Measurements from ENCODE around the gene CCDC40.

The CCDC40 gene

DNA sequence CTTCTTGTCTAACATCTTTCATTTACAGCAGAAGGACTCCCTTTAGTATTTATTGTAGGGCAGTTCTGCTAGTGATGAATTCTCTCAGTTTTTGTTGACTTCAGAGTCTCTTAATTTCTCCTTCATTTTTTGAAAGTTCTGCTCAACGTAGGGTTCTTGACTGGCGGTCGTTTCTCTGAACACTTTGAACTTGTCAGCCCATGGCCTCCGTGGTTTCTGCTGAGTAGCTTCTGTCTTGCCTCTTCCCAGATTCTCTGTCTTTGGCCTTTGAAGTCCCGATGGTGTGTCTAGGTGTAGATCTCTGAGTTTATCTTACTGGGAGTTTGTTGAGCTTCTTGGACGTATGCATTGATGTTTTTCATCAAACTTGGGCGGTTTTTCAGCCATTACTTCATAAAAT lies 78.3 kb downstream of the CCDC40 start:
- no peak for DNase-seq (ENCODE audit: low read depth in 3 of 3)

DNA sequence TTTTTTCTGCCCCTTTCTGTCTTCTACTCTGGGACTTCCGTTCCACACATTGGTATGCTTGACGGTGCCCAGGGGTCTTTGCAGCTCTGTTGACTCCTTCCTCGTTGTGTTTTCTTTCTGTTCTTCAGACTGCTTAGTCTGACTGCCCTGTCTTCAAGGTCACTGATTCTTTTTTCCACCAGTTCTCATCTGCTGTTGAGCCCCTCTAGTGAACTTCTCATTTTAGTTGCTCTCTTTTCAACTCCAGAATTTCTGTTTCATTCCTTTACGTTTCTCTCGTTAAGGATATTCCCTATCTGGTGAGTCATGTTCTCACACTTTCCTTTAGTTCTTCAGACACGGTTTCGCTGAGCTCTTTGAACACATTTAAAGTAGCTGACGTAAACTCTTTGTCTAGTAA lies 78.7 kb downstream of the CCDC40 start:
- no peak for DNase-seq (ENCODE audit: low read depth in 3 of 3)

DNA sequence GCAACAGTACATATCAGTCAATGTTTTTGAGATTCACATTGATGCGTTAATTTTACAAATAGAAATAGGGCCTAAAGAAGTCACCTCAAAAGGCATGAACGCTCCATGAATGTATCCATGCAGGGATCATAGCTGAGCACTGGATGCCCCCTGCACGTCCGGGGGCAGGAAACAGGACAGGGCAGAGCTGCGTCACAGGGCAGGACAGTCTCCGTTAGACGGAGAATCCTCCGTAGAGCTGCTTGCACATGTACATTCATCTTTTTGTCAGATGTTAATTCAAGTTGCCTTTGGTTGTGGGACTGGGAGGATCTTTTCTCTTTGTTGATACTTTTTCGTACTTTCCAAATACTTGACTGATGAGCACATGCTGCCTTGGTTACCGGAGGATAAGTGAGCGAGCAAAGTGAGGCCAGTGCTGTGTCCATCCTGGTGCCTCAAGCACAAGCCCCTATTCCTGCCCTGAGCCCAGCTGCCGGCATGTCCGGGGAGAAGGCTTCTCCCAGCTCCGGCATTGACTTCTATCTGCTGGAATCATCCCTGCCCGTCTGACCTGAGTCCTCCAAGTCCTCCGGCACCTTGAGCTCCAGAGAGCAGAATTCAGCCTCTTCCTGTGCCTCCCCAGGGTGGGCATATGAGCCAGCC lies 80.0 kb downstream of the CCDC40 start:
- no peak for DNase-seq (ENCODE audit: low read depth in 3 of 3)

DNA sequence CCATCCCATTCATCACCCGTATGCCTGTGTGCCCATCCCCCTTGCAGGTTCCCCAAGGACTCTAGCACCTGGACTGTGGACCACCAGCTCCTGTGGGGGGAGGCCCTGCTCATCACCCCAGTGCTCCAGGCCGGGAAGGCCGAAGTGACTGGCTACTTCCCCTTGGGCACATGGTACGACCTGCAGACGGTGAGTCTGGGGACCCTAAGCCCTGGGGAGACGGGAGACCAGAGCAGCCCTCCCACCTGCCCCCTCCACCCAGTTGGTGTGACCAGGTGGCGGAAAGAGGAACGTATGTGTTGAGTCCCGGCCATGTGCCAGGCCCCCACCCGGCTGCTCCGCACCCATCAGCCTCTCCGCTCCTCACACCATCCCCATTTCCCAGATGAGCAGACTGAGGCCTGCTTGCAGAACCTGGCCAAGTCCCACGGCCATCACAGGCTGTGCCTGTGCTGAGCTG lies 80.5 kb downstream of the CCDC40 start:
- no peak for DNase-seq (ENCODE audit: low read depth in 3 of 3)

DNA sequence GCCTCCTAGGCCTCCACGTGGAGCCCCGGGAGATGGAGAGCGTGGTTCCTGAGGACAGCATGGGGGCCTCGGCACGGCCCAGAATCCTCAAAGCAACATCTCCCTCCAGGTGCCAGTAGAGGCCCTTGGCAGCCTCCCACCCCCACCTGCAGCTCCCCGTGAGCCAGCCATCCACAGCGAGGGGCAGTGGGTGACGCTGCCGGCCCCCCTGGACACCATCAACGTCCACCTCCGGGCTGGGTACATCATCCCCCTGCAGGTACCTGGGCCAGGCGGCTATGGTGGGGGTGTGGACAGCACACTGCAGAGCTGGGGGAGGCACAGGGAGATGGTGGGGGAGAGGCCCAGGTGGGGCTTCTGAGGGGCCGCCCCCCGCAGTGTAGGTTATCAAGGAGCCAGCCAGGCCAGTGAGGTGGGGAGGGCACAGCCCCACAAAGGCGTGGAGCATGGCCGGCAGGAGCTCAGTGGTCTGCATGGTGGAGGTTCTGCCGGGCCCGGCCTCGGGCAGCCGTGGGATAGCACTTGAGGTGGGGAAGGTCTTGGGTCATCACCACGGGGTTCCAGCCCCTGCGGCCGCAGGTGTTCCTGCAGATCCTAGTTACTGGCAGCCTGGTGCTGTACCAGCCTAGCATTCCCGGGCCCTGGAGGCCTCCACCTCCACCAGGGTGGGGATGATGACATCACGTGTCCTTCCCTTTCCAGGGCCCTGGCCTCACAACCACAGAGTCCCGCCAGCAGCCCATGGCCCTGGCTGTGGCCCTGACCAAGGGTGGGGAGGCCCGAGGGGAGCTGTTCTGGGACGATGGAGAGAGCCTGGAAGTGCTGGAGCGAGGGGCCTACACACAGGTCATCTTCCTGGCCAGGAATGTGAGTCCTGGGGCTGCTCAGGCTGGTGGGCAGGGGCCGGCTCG lies 81.3 kb downstream of the CCDC40 start:
- DNase-seq (ENCODE audit: low read depth in 3 of 3) = no peak

DNA sequence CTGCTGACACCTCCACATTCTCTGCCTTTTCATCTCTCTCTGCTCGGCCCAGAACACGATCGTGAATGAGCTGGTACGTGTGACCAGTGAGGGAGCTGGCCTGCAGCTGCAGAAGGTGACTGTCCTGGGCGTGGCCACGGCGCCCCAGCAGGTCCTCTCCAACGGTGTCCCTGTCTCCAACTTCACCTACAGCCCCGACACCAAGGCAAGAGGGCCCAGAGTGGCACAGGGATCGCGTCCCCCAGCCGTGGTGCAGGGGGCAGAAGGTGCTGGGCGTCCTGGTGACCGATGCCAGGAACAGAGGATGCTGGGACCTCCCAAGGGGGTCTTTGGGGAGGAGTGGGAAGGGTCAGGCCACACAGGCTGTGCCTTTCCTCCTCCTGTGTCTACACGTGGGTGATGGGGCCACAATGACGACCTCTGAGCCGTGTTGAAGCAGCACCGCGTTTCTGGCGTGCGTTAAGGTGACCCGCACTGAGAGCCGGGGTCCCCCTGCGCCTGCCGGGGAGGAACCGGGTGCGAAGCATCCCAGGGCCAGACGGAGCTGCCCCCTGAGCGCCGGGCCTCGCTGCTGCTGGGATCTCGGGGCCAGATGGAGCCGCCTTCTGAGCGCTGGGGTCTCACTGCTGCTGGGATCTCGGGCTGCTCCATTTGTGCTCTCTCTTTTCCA lies 82.3 kb downstream of the CCDC40 start:
- no peak for DNase-seq (ENCODE audit: low read depth in 3 of 3)

DNA sequence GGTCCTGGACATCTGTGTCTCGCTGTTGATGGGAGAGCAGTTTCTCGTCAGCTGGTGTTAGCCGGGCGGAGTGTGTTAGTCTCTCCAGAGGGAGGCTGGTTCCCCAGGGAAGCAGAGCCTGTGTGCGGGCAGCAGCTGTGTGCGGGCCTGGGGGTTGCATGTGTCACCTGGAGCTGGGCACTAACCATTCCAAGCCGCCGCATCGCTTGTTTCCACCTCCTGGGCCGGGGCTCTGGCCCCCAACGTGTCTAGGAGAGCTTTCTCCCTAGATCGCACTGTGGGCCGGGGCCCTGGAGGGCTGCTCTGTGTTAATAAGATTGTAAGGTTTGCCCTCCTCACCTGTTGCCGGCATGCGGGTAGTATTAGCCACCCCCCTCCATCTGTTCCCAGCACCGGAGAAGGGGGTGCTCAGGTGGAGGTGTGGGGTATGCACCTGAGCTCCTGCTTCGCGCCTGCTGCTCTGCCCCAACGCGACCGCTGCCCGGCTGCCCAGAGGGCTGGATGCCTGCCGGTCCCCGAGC lies 82.9 kb downstream of the CCDC40 start:
- no peak for DNase-seq (ENCODE audit: low read depth in 3 of 3)

DNA sequence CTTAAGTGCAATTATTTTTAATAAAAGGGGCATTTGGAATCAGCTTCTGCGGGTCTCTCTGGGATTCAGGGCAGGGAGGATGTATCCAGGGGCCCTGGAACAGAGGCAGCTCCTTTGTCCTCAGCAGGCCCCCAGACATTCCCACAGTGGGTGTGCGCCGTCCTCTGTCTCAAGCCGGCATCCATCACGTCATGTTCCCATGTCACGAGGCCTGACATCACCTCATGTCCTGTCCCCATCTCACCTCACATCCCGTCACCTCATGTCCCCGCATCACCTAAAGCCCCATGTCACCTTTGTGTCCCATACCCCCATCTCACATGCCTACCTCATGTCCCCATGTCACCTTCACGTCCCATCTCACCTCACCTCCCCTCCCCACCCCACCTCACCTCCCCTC lies 83.4 kb downstream of the CCDC40 start:
- DNase-seq (ENCODE audit: low read depth in 3 of 3) = no peak

DNA sequence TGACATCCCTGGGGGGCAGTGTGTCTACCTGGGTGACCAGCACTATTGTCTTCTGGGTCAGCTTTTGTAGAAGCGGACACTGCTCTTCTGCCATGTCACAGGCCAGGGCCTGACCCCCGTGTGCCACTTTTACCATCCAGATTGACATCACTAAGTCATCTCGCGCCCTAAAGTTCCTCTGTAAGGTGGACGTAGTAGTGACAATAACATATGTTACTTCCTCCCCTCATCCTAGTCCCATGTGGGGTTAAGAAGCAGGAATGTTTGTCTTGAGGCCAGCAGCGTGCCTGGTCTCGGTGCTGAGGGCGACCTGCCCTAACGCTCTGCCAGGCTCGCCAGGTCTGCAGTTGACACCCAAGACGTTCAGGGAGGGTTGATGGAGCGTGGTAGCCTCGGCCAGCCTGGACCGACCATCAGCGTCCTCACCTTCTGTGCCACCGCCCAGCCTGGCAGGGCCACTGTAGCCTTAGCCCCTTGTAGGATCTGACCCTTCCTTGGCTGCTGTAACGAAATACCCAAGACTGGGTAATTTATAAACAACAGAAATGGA lies 85.7 kb downstream of the CCDC40 start:
- no peak for DNase-seq (ENCODE audit: low read depth in 3 of 3)

DNA sequence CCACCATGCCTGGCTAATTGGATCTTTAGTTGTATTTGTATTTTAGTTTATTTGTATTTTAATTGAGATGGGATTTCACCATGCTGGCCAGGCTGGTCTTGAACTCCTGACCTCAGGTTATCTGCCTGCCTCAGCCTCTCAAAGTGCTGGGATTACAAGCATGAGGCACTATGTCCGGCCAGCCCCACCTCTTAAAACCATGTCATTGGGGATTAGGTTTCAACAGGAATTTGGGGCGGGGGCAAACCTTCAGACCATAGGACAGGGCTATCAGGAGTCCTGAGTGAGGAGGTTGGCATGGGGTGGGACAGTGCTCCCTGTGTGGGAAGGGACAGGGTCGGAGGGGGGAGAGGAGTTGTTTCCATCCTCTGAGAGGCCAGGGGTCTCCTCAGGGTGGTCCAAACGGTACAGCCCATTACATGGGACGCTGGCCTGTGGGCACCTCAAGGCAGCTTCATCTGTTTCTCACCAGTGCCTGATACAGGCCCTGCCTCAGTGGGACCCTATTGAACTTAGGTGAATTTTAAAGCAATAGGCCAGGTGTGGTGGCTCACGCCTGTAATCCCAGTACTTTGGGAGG lies 86.6 kb downstream of the CCDC40 start:
- no peak for DNase-seq (ENCODE audit: low read depth in 3 of 3)

DNA sequence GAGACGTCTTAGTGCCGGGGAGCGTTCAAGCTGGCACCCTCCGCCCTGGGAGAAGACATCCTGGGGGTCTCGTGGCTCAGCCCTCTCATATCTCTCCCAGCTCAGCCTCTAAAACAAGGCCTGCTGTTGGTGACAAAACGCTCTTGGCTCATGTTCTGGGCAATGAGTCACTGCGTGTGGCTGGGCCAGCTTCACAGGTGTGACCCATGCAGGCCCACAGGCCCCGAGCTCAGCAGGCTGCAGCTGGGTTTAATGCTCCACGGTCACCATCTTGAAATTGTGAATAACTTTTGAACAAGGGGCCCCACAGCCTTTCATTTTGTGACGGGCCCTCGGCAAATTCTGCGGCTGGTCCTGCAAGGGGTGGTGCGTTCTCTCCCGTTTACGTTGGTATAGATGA lies 87.3 kb downstream of the CCDC40 start:
- DNase-seq (ENCODE audit: low read depth in 3 of 3) = no peak

DNA sequence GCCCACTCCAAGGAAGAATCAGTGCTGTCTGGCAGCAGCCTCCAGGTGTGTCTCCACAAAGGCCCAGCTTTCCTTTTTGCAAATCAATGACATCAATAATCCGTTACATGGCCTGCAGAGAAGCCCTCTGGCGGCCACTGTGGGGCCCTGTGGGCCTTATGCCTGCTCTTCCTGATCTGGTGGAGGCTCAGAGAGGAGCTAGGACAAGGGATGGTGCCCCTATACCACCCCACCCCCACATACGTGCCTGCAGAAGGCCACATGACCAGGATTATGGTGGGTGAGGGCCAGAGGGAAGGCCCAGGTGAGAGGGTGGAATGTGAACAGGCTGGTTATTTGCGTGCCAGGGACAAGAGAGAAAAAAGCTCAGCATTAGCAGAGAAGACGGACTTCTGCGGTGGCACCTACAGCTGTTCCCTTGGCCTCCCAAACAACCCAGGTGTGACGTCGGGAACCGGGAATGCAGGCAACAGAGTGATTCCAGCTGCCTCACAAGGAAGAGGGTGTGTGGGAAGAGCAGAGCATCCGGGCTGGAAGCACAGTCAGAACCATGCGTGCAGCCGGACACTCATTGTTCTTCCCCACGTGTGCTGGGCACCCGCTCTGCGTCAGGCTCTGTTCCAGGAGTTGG lies 88.0 kb downstream of the CCDC40 start:
- DNase-seq (ENCODE audit: low read depth in 3 of 3) = no peak

DNA sequence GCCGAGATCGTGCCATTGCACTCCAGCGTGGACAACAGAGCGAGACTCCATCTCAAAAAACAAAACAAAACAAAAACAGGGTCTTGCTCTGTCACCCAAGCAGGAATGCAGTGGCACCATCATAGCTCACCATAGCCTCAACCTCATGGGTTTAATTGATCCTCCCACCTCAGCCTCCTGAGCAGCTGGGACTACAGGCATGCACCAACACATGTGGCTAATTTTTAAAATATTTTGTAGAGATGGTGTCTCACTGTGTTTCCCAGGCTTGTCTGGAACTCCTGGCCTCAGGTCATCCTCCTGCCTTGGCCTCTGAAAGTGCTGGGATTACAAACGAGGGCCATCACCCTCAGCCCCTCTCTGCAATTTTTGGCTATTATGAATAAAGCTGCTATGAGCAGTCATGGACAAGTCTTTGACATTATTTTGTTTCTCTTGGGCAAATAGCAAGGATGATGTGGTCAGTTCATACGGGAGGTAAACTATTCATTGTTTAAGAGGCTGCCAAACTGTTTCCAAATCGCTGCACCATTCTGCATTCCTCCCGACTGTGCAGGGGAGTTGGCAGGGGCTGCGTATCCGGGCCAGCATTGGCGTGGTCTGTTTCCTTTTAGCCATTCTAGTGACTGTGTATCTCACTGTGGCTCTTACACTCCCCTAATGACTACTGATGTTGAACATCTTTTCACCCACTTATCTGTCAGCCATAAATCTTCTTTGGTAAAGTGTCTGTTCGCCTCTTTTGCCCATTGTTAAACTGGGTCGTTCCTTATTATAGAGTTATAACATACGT lies 89.4 kb downstream of the CCDC40 start:
- no peak for DNase-seq (ENCODE audit: low read depth in 3 of 3)

DNA sequence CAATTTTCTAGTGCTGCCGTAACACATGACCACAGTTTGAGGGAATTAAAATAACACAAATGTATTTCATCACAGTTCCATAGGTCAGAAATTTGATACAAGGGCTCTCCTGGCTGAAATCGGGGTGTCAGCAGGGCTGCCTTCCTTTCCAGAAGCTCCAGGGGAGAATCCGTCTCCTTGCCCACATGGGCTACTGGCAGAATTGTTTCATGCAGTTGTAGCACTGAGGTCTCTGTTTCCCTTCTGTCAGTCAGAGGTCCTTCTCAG lies 89.9 kb downstream of the CCDC40 start:
- no peak for DNase-seq (ENCODE audit: low read depth in 3 of 3)

DNA sequence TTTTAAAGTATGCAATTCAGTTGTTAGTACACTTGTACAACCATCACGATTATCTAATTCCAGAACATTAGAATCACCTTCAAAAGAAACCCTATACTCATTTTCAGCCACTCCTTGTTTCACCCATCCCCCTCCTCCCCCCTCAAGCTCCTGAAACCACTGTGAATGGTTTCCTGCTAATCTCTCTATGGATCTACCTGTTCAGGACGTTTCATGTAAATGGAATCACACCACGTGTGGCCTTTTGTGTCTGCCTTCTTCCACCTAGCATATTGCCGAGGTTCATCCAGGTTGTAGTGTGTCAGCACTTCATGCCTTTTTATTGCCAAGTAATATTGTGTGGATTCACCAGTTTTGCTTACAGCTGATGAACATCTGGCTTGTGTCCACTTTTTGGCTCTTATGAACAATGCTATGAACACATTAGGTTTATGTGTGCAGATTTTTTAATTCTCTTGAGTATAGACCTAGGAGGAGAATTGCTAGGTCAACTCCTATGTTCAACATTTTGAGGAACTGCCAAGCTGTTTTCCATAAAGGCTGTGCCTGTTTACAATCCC lies 92.6 kb downstream of the CCDC40 start:
- no peak for DNase-seq (ENCODE audit: low read depth in 3 of 3)

DNA sequence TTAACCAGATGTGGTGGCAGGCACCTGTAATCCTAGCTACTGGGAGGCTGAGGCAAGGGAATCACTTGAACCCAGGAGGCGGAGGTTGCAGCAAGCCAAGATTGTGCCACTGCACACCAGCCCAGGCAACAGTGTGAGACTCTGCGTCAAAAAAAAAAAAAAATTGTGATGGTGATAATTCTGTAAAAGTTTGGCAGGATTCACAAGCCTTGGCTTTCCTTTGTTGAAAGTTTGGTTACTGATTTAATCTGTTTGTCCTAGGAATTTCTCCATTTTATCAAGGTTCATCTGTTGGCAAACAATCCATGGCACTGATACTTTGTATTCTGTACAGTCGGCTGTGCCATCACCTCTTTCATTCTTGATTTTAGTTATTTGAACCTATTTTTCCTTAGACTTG lies 94.5 kb downstream of the CCDC40 start:
- DNase-seq (ENCODE audit: low read depth in 3 of 3) = no peak

DNA sequence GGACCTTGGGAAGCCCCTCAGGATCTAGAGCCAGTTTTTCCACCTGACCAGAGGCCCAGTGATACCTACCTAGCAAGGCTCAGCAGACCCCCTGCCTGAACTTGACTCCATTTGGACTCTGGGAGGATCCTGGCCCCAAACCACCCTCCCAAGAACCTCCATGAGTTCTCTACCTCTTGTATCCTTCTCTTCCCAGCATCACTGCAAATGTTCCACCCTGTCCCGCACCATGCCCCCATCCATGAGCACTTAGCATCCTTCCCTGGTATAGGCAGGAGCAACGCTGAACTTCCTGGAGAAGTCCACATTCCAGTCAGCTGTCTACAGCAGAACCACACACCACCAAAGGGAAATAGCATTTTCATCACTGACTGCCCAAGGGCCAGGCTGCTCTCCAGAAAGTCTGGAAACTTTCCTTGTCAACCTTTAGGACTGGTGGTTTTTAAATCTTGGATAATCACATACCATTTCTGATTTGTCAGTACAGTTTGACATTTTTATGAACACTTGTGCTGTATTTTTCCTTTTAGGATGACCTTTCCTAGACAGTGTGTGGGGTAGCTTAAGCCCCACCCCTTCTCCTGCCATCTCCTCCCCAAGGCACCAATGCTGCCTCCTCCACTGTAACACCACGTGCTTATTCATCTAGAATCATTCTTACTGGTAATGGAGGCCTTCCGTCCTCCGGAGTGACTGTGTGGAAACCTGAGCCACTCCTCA lies 96.6 kb downstream of the CCDC40 start:
- DNase-seq (ENCODE audit: low read depth in 3 of 3) = no peak

DNA sequence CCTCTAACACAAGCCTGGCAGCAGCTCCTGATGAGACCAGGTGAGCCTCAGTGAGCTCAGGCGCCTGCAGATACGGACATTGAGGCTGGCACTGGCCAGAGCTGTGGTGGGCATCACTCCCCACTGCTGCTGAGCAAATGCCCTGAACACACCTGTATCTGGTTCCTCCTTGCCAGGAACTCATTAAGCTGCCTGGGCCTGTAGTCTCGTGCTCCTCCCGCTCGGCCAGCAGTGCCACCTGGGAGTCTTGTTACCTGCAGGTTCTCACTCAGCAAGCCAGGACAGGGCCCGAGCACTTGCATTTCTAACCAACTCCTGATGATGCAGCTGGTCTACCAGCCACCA lies 97.2 kb downstream of the CCDC40 start:
- no peak for DNase-seq (ENCODE audit: low read depth in 3 of 3)

DNA sequence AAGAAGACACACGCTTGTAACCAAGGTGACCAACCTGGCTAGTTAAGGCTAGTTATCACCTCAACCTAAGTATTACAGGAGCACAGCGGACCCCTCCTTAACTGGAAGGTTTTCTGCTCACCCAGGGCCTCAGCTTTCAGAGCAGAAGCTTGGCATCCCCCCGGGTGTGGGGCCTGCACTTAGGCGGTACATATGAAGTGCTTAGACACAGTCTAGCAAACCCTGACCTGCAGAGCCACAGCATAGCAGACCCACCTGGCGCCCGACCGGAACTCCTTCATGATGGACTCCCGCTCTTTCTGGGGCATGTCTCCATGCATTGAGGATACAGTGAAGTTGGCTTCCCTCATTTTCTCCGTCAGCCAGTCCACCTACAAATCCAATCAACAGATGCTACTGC lies 100.7 kb downstream of the CCDC40 start:
- DNase-seq (ENCODE audit: low read depth in 3 of 3) = no peak

DNA sequence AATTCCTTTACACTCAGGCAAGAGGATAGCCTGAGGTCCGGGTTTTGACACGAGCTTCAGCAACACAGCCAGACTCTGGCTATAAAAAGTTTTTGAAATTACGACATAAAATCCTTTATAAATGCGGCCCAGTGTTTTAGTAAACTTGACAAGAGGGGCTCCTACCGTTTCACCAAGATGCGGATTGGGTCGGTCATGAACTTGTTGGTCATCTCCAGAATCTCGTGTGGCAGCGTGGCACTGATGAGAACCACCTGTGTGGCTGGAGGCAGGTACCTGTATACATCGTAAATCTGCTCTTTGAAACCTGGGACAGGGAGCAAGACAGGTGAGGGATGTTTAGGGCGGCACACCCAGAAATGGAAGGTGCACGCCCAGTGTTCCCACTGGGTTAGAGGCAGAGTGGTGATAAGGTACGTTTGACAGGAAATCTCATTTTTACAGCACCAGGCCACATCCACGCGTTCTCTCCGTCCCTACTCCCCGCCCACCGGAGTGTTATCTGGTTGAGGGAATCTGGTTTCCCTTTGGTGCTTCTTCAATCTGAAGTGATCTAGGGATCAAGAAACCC lies 102.5 kb downstream of the CCDC40 start:
- DNase-seq (ENCODE audit: low read depth in 3 of 3) = no peak
